Gastroesophageal sphincter (tissue), 4 donors: ENCODE results near the gene COQ9. TPM values are rescaled to one million over a fixed set of nuclear protein-coding genes. Genes with fewer than 3 reads are reported as not detected.
"Not testable (repeated sequence)": the region's sequence is repeated elsewhere in the genome, so short reads cannot be mapped to it uniquely, and the experiment has no call there.

ENCODE experiments used
- ATAC-seq: fragments of 150-250 bp; one replicate; pipeline ENCODE4 v1.9.1; 2016; ENCODE audit warnings: mild to moderate bottlenecking, moderate library complexity
- H3K27ac ChIP-seq, 4 donors: fragments of 200-600 bp; sonication (generic) in 3 of 4; 1 replicate in 3 of 4; 2 replicates in 1 of 4; pipeline ENCODE4 v1.5.1; 2016 to 2019
- H3K27me3 ChIP-seq: fragments of 200-600 bp; sonication (generic); one replicate; pipeline ENCODE4 v1.5.1; 2019
- H3K36me3 ChIP-seq, 2 donors: fragments of 200-600 bp; sonication (generic); one replicate each; pipeline ENCODE4 v1.5.1; 2019; ENCODE audit warnings: control low read depth in 1 of 2
- H3K4me1 ChIP-seq, 3 donors: fragments of 200-600 bp; sonication (generic); 1 replicate in 2 of 3; 2 replicates in 1 of 3; pipeline ENCODE4 v1.5.1; 2016 to 2019; ENCODE audit warnings: control low read depth in 2 of 3
- H3K4me3 ChIP-seq, 2 donors: fragments of 200-600 bp; sonication (generic); one replicate each; pipeline ENCODE4 v1.5.1; 2019; ENCODE audit warnings: mild to moderate bottlenecking in 1 of 2, moderate library complexity in 1 of 2
- H3K9me3 ChIP-seq, 3 donors: fragments of 200-600 bp; sonication (generic); one replicate each; pipeline ENCODE4 v1.5.1; 2017 to 2019; ENCODE audit warnings: control low read depth in 2 of 3
- EP300 ChIP-seq: sonication (generic); formaldehyde crosslinking; IDR thresholded peaks from one replicate; pipeline ENCODE4 v1.6.1; 2017; ENCODE audit warnings: antibody characterized with exemption, mild to moderate bottlenecking
- POLR2A ChIP-seq, 2 donors: fragments of 450-650 bp; IDR thresholded peaks; one replicate each; pipeline ENCODE4 v1.6.1; 2017; ENCODE audit warnings: antibody characterized with exemption in 2 of 2, mild to moderate bottlenecking in 2 of 2, moderate library complexity in 1 of 2
- POLR2AphosphoS5 ChIP-seq: sonication (generic); formaldehyde crosslinking; IDR thresholded peaks from one replicate; pipeline ENCODE4 v1.6.1; 2017; ENCODE audit warnings: antibody characterized with exemption
- WGBS, 2 donors: methylation state at CpG; one replicate each; pipeline ENCODE4 v1.1.5; 2018; ENCODE audit warnings: low coverage in 1 of 2; 5-methylcytosine and 5-hydroxymethylcytosine counted together
- total RNA-seq, 4 donors: library from RNA; depleted of rRNA; stranded (reverse); fragments of >200 nt; gene quantifications; one replicate each; pipeline ENCODE4 v1.1.0, GENCODE V29; 2016
- TF ChIP-seq, protein P1 (sequence below), 4 experiments: fragments of 200-600 bp in 2 of 4; fragments of 450-650 bp in 2 of 4; sonication (generic) in 1 of 4; IDR thresholded peaks; one replicate each; pipeline ENCODE4 v1.5.1; 2017 to 2019; ENCODE audit warnings: antibody characterized with exemption in 4 of 4, mild to moderate bottlenecking in 2 of 4, moderate library complexity in 2 of 4

The COQ9 gene, protein sequence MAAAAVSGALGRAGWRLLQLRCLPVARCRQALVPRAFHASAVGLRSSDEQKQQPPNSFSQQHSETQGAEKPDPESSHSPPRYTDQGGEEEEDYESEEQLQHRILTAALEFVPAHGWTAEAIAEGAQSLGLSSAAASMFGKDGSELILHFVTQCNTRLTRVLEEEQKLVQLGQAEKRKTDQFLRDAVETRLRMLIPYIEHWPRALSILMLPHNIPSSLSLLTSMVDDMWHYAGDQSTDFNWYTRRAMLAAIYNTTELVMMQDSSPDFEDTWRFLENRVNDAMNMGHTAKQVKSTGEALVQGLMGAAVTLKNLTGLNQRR
- 100 to 1,000 TPM in 1 of 4 donors, 10 to 100 TPM in 3; 45.0 to 122 (median 84.9) TPM for total RNA-seq

DNA sequence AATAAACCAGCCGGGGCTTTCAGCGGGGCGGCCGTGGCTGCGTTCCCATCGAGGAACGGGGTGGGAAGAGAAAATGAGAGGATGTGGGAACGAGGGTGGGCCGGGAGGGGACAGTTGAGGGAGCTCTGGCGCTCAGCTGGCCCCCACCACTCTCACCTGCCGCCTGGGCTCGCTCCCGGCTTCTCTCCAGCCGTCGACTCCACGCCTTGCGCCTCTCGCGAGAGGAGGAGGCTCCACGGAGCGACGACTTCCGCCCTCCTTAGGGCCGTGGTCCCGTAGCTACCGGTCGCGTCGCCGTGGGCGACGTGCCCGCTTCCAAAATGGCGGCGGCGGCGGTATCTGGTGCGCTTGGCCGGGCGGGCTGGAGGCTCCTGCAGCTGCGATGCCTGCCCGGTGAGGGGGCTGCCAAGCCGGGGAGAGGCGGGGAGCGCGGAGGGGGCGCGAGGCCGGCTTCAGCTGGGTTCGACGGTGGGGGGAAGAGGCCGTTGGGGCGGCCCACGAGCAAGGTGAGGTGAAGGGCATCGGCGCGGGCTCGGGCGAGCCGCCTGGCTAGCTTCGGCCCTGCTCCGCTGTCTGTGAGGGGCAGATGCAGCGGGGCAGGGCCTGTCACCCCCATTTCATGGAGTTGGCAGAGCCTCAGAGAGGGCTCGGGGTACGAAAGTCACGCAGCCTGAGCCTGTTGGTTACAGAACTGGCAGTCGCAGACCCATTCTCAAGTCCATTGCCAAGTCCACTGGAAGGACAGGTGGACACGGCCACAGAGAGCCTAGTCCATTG, at the start of gene COQ9, which contains the start of gene CIAPIN1:
Gene COQ9 (plus strand): TSS at position 294 of the 777 bp plus-strand sequence. CDS start 27 bp downstream, at position 321.
Gene CIAPIN1 (minus strand): TSS at position 200 of the 777 bp plus-strand sequence. CDS start 6,457 bp downstream, outside the sequence.
- 0% methylated on average over 6 to 8 of the region's 68 CpGs for WGBS, 2 donors
- Histone ChIP-seq H3K27me3 (no peaks in the 10 kb centered on the region), H3K27ac (peak within 1 kb of the TSS; percentile 85 to 95 (median 94)), H3K36me3 (peaks cover 0 to 18% of the 10 kb centered on the region in 2 donors), H3K9me3 (no peaks in the 10 kb centered on the region), H3K4me3 (peak within 1 kb of the TSS; percentile 81 to 88), H3K4me1 (peaks cover 0 to 55% (median 12%) of the 10 kb centered on the region in 3 donors)
- TF ChIP-seq EP300 (no peak), POLR2AphosphoS5 (peak; percentile 82), POLR2A (IDR thresholded peaks at IDR 0.05) (peak; percentile 88 to 89)
- TF ChIP-seq, protein P1, sequence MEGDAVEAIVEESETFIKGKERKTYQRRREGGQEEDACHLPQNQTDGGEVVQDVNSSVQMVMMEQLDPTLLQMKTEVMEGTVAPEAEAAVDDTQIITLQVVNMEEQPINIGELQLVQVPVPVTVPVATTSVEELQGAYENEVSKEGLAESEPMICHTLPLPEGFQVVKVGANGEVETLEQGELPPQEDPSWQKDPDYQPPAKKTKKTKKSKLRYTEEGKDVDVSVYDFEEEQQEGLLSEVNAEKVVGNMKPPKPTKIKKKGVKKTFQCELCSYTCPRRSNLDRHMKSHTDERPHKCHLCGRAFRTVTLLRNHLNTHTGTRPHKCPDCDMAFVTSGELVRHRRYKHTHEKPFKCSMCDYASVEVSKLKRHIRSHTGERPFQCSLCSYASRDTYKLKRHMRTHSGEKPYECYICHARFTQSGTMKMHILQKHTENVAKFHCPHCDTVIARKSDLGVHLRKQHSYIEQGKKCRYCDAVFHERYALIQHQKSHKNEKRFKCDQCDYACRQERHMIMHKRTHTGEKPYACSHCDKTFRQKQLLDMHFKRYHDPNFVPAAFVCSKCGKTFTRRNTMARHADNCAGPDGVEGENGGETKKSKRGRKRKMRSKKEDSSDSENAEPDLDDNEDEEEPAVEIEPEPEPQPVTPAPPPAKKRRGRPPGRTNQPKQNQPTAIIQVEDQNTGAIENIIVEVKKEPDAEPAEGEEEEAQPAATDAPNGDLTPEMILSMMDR (IDR thresholded peaks at IDR 0.05): peak in 1 of 4 experiments; percentile 29
- peak; percentile 99 for ATAC-seq

DNA sequence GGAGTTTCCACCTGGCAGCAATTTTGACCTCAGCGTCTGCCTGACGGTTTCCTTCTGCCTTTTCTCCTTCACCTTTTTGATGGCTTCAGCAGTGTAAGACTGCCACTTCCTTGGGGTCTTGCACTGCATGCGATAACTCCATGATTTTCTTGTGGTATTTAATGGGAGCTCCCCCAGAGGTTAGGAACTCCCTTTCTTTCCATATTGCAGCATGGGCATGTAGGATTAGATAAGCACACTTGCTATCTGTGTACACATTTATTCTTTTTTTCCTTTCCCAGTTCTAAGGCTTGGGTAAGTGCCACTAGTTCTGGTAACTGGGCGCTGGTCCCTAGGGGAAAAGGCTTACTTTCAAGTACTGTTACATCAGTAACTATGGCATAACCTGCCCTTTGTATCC, 49.8 kb upstream of the COQ9 start:
- not testable (repeated sequence) for H3K9me3 ChIP-seq, H3K27ac ChIP-seq, H3K4me1 ChIP-seq, H3K27me3 ChIP-seq, H3K36me3 ChIP-seq, ATAC-seq, H3K4me3 ChIP-seq
- WGBS, 2 donors: 76 to 96% methylated on average over 3 to 4 of the region's 4 CpGs

DNA sequence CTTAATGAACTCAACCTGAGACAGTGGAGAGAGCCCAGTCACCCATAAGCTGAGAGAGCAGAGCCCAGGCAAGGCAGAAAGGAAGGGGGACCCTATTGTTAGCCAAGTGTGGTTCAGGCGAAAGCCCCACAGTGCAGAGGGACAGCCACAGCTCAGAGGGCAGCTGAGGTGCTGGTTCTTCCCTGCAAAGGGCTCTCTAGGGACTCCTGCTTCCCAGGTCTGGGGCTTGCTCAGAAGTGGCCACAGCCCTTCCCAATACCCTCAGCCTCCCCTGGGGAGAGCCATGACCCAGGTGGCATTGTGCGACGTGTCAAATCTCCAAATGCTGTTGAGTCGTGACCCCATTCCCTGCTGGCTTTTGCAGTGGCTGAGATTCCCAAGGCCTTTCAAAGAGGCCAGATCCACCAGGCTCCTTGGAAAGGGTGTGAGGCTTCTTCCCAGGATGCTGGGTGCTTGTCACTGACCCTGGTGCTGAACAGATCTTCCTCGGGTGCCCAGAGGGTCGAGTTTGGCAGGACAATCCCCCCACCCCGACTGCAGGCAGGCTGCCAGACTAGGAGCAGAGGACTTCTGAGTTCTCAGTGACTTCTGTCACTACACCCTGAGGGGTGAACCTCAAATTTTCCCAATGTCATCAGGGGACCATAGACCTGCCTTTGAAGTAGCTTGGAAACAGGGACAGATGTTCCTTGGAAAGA, 45.2 kb upstream of the COQ9 start:
- H3K27ac ChIP-seq: no peak overlapping the region
- no peak for ATAC-seq
- H3K4me3 ChIP-seq: no peak overlapping the region
- H3K27me3 ChIP-seq: no peaks in the 10 kb centered on the region
- WGBS, 2 donors: 40% methylated on average over 1 of the region's 7 CpGs; no CpG with 5 or more reads in 1 of the 2 donors
- no peak for TF ChIP-seq POLR2A (IDR thresholded peaks at IDR 0.05)
- H3K4me1 ChIP-seq: no peaks in the 10 kb centered on the region
- H3K9me3 ChIP-seq: no peaks in the 10 kb centered on the region
- no peaks in the 10 kb centered on the region for H3K36me3 ChIP-seq

DNA sequence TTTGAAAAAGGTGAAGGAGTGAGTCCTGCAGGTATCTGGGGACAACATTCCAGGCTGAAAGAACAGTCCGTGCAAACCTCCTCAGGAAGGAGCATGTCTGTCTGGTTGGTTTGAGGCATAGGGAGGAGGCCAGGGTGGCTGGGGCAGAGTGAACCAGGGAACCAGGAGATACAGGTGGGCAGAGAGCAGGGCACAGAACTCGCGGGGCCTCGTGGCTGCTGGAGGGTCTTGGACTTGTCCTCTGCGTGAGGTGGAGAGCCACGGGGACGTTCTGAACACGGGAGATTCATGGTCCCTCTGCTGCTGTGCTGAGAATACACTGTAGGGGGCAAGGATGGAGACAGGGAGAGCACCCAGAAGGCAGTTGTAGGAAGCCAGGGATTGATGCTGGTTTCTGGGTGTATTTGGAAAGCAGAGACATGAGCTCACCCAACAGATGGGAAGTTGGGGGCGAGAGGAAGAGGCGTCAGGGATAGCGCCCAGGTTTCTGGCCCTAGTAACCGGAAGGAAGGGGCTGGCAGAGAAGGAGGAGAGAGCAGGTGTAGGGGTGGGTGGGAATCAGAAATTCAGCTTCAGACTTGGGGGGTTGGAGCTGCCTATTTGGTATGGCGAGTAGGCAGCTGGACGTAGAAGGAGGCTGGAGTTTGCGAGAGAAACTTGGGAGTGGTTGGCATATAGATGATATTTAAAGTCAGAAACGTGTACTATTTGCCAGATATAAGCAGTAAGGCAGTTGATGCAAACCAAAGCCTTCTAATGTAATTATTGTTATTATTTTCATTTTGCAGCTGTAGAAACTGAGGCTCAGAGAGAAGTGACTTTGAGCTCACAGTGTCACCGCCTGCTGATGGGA, 43.1 kb upstream of the COQ9 start, which contains the start of gene CCL17:
Gene CCL17 (plus strand): TSS at position 803 of the 853 bp plus-strand sequence. CDS start 9,166 bp downstream, outside the sequence.
- TF ChIP-seq POLR2AphosphoS5: no peak
- no peak for TF ChIP-seq EP300
- TF ChIP-seq, protein P1 (IDR thresholded peaks at IDR 0.05): no peak
- no peak for TF ChIP-seq POLR2A (IDR thresholded peaks at IDR 0.05)
- H3K4me3 ChIP-seq: no peak within 1 kb of the TSS
- no peaks in the 10 kb centered on the region for H3K27me3 ChIP-seq
- WGBS, 2 donors: 60 to 67% methylated on average over 7 to 14 of the region's 17 CpGs
- H3K4me1 ChIP-seq: no peaks in the 10 kb centered on the region
- no peaks in the 10 kb centered on the region for H3K9me3 ChIP-seq
- no peaks in the 10 kb centered on the region for H3K36me3 ChIP-seq
- H3K27ac ChIP-seq: no peak within 1 kb of the TSS
- no peak for ATAC-seq

DNA sequence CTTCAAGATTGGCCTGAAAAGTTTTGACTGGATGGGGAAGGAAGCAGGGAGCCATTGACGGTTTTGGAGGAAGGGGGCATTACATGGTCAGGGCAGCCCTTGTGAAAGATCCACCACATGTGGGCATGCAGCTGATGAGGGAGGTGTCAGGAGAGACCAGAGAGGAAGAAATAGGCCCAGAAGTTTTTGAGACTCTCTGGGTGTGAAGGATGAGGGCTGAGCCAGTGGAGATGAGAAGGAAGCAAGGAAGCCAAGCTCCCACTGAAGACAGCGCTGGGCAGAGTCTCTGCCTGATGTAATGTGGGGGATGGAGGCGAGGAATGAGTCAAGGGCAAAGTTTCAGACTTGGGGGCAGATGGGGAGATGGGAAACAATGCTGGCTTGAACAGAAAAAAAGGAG, 42.2 kb upstream of the COQ9 start:
- no peak for ATAC-seq
- H3K9me3 ChIP-seq: no peaks in the 10 kb centered on the region
- H3K4me1 ChIP-seq: peaks cover 0 to 6% (median 2%) of the 10 kb centered on the region in 3 donors
- H3K27me3 ChIP-seq: no peaks in the 10 kb centered on the region
- TF ChIP-seq, protein P1 (IDR thresholded peaks at IDR 0.05): no peak
- TF ChIP-seq EP300: no peak
- TF ChIP-seq POLR2A (IDR thresholded peaks at IDR 0.05): no peak
- TF ChIP-seq POLR2AphosphoS5: no peak
- 60 to 62% methylated on average over 2 to 3 of the region's 3 CpGs for WGBS, 2 donors
- no peak overlapping the region for H3K27ac ChIP-seq
- no peaks in the 10 kb centered on the region for H3K36me3 ChIP-seq
- H3K4me3 ChIP-seq: no peak overlapping the region
